Neural progenitor cell (in vitro differentiated cells): ENCODE results near the gene ADAMTS6. TPM values are rescaled to one million over a fixed set of nuclear protein-coding genes. Genes with fewer than 3 reads are reported as not detected.

ENCODE experiments used
- DNase-seq: peaks from one replicate; pipeline ENCODE4 v3.0.0-alpha.2; 2016; ENCODE audit warnings: low spot score
- H2AFZ ChIP-seq: fragments of 200-600 bp; sonication (generic); replicated peaks from 2 replicates; pipeline ENCODE4 v1.6.1; 2016; ENCODE audit warnings: antibody characterized with exemption
- H3F3A ChIP-seq: fragments of 200-600 bp; sonication (generic); 2 replicates; pipeline ENCODE4 v1.6.1; 2016; ENCODE audit warnings: antibody characterized with exemption, low read depth
- H3K27ac ChIP-seq: fragments of 200-600 bp; sonication (generic); 2 replicates; pipeline ENCODE4 v1.5.1; 2016; ENCODE audit warnings: mild to moderate bottlenecking
- H3K27me3 ChIP-seq: fragments of 200-600 bp; sonication (generic); 2 replicates; pipeline ENCODE4 v1.6.1; 2016; ENCODE audit warnings: mild to moderate bottlenecking, moderate library complexity
- H3K36me3 ChIP-seq: fragments of 200-600 bp; sonication (generic); 2 replicates; pipeline ENCODE4 v1.5.1; 2016
- H3K4me1 ChIP-seq: fragments of 200-600 bp; sonication (generic); 2 replicates; pipeline ENCODE4 v1.6.1; 2016; ENCODE audit warnings: mixed run types
- H3K4me2 ChIP-seq: fragments of 200-600 bp; sonication (generic); 2 replicates; pipeline ENCODE4 v1.6.1; 2016
- H3K4me3 ChIP-seq: fragments of 200-600 bp; sonication (generic); 2 replicates; pipeline ENCODE4 v1.5.1; 2016
- H3K79me2 ChIP-seq: fragments of 200-600 bp; sonication (generic); 2 replicates; pipeline ENCODE4 v1.6.1; 2016; ENCODE audit warnings: low read depth
- H3K9ac ChIP-seq: fragments of 200-600 bp; sonication (generic); 2 replicates; pipeline ENCODE4 v1.6.1; 2016
- H3K9me3 ChIP-seq: fragments of 200-600 bp; sonication (generic); 2 replicates; pipeline ENCODE4 v1.5.1; 2016; ENCODE audit warnings: low read depth
- H4K20me1 ChIP-seq: fragments of 200-600 bp; sonication (generic); 2 replicates; pipeline ENCODE4 v1.6.1; 2016; ENCODE audit warnings: low read depth
- H3K27ac Mint-ChIP-seq: 3 replicates; pipeline ENCODE4 v1.8.0; 2021; ENCODE audit warnings: mixed read lengths
- H3K27me3 Mint-ChIP-seq: 2 replicates; pipeline ENCODE4 v1.8.0; 2022; ENCODE audit warnings: low read depth, mild to moderate bottlenecking, inconsistent platforms, moderate library complexity, mixed read lengths; ENCODE audit not compliant: insufficient read depth
- H3K36me3 Mint-ChIP-seq: 3 replicates; pipeline ENCODE4 v1.8.0; 2021; ENCODE audit warnings: mixed read lengths
- H3K4me1 Mint-ChIP-seq: 3 replicates; pipeline ENCODE4 v1.8.0; 2021; ENCODE audit warnings: mixed read lengths
- H3K4me3 Mint-ChIP-seq: 3 replicates; pipeline ENCODE4 v1.8.0; 2021; ENCODE audit warnings: mild to moderate bottlenecking, moderate library complexity, mixed read lengths
- H3K9me3 Mint-ChIP-seq: 3 replicates; pipeline ENCODE4 v1.8.0; 2020; ENCODE audit warnings: mixed read lengths
- CTCF ChIP-seq: fragments of 200-600 bp; sonication (generic); IDR thresholded peaks from 2 replicates; pipeline ENCODE4 v1.5.1; 2017; ENCODE audit warnings: antibody characterized with exemption, mild to moderate bottlenecking
- EZH2 ChIP-seq: fragments of 200-600 bp; sonication (generic); IDR thresholded peaks from 2 replicates; pipeline ENCODE4 v1.6.1; 2017; ENCODE audit warnings: antibody characterized with exemption, mild to moderate bottlenecking, moderate library complexity
- EZH2phosphoT487 ChIP-seq: fragments of 200-600 bp; sonication (generic); IDR thresholded peaks from 2 replicates; pipeline ENCODE4 v1.6.1; 2017; ENCODE audit warnings: antibody characterized with exemption
- total RNA-seq: library from RNA; depleted of rRNA; stranded (reverse); fragments of >200 nt; gene quantifications from 2 replicates; pipeline ENCODE4 v1.2.3, GENCODE V29; 2015; ENCODE audit warnings: low replicate concordance

ADAMTS6 gene
- total RNA-seq, 1 donor from 2014 or later, result 14.3 TPM

- DNase-seq, result no peak
- no peaks in the 10 kb centered on the region for H3K36me3 ChIP-seq
- H3K9me3 ChIP-seq, result no peaks in the 10 kb centered on the region
- H3K36me3 Mint-ChIP-seq, result no peaks in the 10 kb centered on the region
- no peak for TF ChIP-seq EZH2phosphoT487
- no peak for TF ChIP-seq CTCF
- no peak for TF ChIP-seq EZH2
- no peaks in the 10 kb centered on the region for H4K20me1 ChIP-seq
- H3K27ac Mint-ChIP-seq, result no peak overlapping the region
- no peak overlapping the region for H3K27ac ChIP-seq
- no peak overlapping the region for H3K4me3 ChIP-seq
- H3K4me3 Mint-ChIP-seq, result no peak overlapping the region
- H3K27me3 Mint-ChIP-seq, result no peaks in the 10 kb centered on the region
- H3K4me1 ChIP-seq, result no peaks in the 10 kb centered on the region
- H3K9me3 Mint-ChIP-seq, result no peaks in the 10 kb centered on the region
- H3K79me2 ChIP-seq, result no peaks in the 10 kb centered on the region
- no peak overlapping the region for H3K4me2 ChIP-seq
- no peaks in the 10 kb centered on the region for H3K27me3 ChIP-seq
- H3F3A ChIP-seq, result no peaks in the 10 kb centered on the region
- no peak overlapping the region for H3K9ac ChIP-seq
- no peak overlapping the region for H2AFZ ChIP-seq
- no peaks in the 10 kb centered on the region for H3K4me1 Mint-ChIP-seq
These were observed 232.8 kb downstream of the ADAMTS6 start for GRCh38 chr5:65248896-65249295.

- Mint-ChIP-seq H3K9me3 (no peaks in the 10 kb centered on the region), H3K4me1 (no peaks in the 10 kb centered on the region), H3K27me3 (no peaks in the 10 kb centered on the region), H3K4me3 (no peak overlapping the region), H3K27ac (no peak overlapping the region), H3K36me3 (no peaks in the 10 kb centered on the region)
- Histone ChIP-seq H3K36me3 (no peaks in the 10 kb centered on the region), H3F3A (no peaks in the 10 kb centered on the region), H3K27me3 (no peaks in the 10 kb centered on the region), H3K27ac (no peak overlapping the region), H3K79me2 (no peaks in the 10 kb centered on the region), H3K9ac (no peak overlapping the region), H3K4me1 (no peaks in the 10 kb centered on the region), H3K4me2 (no peak overlapping the region), H2AFZ (no peak overlapping the region), H3K4me3 (no peak overlapping the region), H3K9me3 (no peaks in the 10 kb centered on the region), H4K20me1 (no peaks in the 10 kb centered on the region)
- TF ChIP-seq EZH2 (no peak), EZH2phosphoT487 (no peak), CTCF (no peak)
- DNase-seq, result no peak
These were observed 234.1 kb downstream of the ADAMTS6 start for GRCh38 chr5:65247594-65247993.

GRCh38 chr5:65246741-65247140 is 235.0 kb downstream of the ADAMTS6 start:
- TF ChIP-seq EZH2 (no peak), EZH2phosphoT487 (no peak), CTCF (no peak)
- Histone ChIP-seq H3F3A (no peaks in the 10 kb centered on the region), H3K4me1 (no peaks in the 10 kb centered on the region), H4K20me1 (no peaks in the 10 kb centered on the region), H3K9ac (no peak overlapping the region), H3K36me3 (no peaks in the 10 kb centered on the region), H3K79me2 (no peaks in the 10 kb centered on the region), H3K4me2 (no peak overlapping the region), H3K9me3 (no peaks in the 10 kb centered on the region), H2AFZ (no peak overlapping the region), H3K27me3 (no peaks in the 10 kb centered on the region), H3K4me3 (no peak overlapping the region), H3K27ac (no peak overlapping the region)
- no peaks in the 10 kb centered on the region for H3K36me3 Mint-ChIP-seq
- no peaks in the 10 kb centered on the region for H3K4me1 Mint-ChIP-seq
- no peak overlapping the region for H3K4me3 Mint-ChIP-seq
- H3K9me3 Mint-ChIP-seq, result no peaks in the 10 kb centered on the region
- no peak overlapping the region for H3K27ac Mint-ChIP-seq
- no peak for DNase-seq
- H3K27me3 Mint-ChIP-seq, result no peaks in the 10 kb centered on the region
